HG02840 (cell line): ENCODE data around the gene PECR.
A peak's percentile ranks its signal among the peaks of the same experiment; 100 is the strongest.
"Not testable (repeated sequence)": the region's sequence is repeated elsewhere in the genome, so short reads cannot be mapped to it uniquely, and the experiment has no call there.

ENCODE experiments used
- ATAC-seq: cut with Tn5 transposase; IDR thresholded peaks from one replicate; pipeline ENCODE4 v1.9.1; 2021; ENCODE audit warnings: mild to moderate bottlenecking, moderate library complexity, moderate number of reproducible peaks; ENCODE audit not compliant: unreplicated experiment, low FRiP score

Gene PECR

DNA sequence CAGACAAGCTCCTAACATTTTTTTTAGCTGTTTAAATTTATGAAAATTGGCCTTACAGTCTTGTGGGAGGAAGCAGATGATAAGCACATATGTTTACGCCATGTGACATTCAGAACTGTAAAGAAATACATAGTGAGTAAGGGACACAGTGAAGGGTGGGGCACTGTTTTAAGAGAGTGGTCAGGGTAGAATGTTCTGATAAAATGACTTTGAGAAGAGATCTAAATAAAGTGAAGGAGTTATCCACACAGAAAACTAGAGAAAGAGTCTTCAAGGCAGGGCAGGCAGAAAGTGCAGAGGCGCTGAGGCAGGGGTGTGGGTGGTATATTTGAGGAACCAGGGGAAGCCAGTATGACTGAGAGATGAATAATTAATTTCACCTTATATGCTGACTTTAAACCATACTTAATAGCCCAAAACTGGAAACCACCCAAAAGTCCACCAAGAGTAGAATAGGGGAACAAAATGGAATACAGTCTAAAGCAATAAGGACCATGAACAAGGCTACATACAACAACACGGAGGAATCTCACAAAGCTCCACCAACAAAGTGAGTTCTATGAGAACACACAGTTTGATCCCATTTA lies 76.8 kb downstream of the PECR start:
- ATAC-seq = peak; percentile 38

DNA sequence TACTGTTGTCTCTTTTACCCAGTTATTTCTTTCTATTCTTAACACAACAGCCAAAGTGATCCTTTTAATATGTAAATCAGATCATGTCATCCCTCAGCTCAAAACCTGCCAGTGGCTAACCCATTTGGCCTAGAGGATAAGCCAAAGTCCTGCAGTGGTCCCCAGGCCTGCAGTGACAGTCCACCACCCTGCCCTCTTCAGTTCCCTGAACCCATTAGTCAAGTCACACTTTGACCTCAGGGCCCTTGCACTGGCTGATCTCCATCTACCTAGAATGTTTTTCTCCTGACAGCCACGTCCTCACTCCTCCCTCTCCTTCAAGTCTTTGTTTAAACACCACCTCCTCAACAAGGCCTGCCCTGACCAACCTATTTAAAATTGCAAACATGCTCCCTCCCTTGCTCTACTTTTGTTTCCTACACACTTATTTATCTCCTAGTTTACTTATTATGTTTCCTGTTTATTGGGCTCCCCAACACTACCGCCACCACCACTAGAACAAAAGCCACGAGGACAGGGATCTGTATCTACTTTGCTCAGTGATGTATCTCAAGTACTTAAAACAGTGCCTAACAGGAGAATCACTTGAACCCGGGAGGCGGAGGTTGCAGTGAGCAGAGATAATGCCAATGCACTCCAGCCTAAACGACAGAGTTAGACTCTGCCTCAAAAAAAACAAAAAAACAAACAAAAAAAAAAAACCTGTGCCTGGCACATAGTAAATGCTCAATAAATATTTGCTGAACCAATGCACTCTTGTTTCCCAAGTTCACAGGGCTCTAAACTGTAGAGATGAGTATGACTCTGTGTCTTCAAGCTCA lies 77.5 kb downstream of the PECR start:
- no peak for ATAC-seq

DNA sequence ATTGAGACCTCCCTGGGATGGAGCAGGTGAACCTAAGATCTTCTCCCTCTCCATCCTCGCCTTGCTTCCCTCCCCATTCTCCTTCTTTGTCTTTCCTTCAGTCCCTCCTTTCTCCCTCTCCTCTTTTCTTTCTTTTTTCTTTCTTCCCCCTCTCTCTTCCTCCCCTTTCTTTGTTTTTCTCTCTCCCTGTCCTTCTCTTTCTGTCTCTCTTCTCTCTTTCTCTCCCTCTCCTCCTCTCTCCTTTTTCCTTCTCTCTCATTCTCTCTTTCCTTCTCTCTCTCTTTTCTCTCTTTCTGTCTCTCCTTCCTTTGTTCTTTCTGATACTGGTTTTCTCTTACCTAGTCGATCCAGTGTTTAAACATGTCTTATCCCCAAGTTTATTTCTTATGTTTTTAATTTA lies 78.9 kb downstream of the PECR start:
- no peak for ATAC-seq

DNA sequence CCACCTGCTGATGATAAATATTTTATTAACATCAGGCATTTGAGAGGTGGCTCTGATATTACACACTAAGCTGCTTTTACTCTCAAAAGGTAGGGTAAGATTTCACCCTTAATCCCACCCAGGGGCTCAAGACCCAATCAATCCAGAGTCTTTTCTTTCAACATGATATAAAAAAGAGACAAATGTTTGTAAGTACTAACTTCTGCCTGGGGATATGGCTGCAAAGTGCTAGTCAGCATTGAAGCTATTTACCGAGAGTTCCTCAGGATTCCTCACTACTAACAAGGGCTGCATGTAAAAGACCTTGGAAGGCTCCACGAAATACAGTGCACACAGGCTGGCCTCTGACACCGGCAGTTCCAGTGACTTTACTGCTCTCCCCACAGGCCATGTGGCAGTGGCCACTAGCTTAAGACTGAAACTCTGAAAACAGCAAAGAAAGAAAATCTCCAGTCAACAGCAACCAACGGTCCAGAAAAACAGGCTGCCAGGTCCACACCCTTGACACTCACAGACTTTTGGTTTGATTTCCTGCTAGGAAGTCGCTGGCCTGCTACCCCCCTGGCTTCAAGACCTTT lies 79.4 kb downstream of the PECR start:
- ATAC-seq = no peak

DNA sequence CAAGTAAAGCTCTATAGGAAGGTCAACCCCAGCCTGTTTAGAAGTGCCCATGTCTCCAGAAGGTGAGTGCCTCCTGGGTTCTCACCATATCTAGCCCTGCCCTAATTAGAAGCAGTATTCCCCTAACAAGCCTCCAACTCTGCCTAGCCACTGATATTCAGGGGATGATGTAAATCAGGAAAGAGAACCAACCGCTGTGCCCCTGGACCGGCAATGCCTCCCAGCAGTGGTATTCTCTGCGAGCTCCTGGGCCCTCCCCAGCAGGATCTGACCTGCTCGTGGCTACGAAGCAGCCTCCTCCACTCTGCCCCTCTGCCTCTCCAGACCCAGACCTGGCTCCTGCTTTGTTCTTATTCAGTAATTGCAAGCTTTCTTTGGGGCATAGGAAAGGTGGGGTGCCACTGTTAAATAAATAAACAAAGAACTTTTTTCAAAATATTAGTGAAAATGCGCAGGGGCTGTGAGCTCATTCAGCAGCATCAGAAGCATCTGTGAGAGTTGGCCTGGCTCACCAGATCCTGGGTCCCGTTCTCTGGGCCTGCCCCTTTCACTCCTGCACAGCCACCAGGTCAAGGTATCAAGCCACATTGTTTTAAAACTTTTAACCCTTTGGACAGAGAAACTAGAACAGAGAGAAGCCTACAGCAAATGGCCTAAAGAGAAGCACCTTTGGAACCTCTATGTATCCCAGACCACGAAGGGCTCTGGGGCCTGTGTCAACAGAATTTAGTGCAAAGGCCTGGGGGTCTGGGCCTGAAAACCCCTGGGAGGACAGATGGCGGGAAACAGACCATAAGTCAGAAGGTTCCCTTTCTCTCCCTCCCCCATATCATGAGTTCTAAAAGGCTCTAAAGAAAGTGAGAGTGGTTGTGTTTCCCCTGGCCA lies 80.2 kb downstream of the PECR start:
- ATAC-seq = no peak

DNA sequence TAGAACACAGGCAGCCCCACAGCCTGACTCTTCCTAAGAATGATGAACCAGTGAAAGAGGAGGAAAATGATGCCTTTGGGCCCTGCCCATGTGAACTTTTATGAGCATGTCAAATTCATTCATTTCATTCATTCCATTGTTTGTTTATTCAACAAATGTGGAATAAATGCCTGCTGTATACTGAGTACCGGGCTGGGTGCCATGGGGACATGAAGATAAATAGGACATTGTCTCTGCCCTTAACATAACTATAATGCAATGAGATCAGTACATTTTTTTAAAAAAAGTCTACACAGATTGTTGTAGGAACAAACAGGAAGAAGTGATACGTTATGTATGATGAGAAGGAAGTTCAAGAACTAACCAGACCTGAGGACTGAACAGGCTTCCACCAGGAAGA lies 83.0 kb downstream of the PECR start:
- no peak for ATAC-seq

DNA sequence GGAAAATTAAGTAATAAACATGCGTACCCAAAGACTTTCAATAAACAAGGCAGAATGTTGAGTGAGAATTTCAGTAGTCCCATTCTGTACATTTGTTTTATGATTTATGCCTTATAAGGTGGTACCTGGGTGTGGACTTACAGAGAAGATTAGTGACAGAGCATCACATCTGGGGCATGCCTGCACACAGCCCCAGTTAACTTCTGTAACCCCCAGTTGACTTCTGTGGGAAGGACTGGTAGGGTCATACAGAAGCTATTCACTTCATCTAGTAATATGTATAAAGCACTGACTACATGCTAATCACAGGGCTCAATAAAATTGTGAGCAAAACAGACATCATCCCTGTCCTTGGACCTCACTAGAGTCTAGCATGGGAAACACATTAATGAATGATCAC lies 84.4 kb downstream of the PECR start:
- ATAC-seq = no peak

DNA sequence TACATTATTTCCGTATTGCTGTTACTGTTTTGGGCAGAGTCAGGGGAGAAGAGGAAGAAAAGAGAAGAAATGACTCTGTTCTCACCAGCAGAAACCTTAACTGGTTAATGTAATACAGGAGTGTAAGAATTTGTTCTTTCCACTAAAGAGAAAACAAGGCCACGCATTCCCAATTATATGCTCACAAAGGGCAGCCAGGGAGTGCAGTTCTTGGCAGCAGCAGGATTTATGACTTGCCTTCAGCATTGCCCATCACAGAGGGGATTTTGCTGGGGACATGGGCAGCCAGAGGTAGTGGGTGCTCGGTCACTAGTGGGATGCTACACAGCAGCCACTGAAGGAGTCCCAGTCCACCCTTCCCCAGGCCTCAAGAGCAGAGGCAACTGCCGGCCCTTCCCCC lies 86.7 kb downstream of the PECR start:
- no peak for ATAC-seq

DNA sequence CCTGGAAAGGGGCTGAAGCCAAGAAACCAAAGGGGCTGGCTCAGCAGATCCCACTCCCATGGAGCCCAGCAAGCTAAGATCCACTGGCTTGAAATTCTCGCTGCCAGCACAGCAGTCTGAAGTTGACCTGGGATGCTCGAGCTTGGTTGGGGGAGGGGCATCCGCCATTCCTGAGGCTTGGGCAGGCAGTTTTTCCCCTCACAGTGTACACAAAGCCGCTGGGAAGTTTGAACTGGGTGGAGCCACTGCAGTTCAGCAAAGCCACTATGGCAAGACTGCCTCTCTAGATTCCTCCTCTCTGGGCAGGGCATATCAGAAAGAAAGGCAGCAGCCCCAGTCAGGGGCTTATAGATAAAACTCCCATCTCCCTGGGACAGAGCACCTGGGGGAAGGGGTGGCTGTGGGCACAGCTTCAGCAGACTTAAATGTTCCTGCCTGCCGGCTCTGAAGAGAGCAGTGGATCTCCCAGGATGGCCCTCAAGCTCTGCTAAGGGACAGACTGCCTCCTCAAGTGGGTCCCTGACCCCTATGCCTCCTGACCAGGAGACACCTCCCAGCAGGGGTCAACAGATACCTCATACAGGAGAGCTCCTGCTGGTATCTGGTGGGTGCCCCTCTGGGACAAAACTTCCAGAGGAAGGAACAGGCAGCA lies 92.9 kb downstream of the PECR start:
- ATAC-seq = not testable (repeated sequence)
